Vagina (tissue), 2 donors: ENCODE results near the gene COL18A1. TPM values are rescaled to one million over a fixed set of nuclear protein-coding genes. Genes with fewer than 3 reads are reported as not detected.
A peak's percentile ranks its signal among the peaks of the same experiment; 100 is the strongest.
"Not testable (repeated sequence)": the region's sequence is repeated elsewhere in the genome, so short reads cannot be mapped to it uniquely, and the experiment has no call there.

Experiments used
- DNase-seq, 2 donors: peaks; one replicate each; pipeline ENCODE4 v3.0.0-alpha.2; 2017; ENCODE audit errors: extremely low spot score in 2 of 2
- H3K27ac ChIP-seq: fragments of 200-600 bp; sonication (generic); one replicate; pipeline ENCODE4 v1.5.1; 2019
- H3K27me3 ChIP-seq: fragments of 200-600 bp; sonication (generic); one replicate; pipeline ENCODE4 v1.5.1; 2019
- H3K36me3 ChIP-seq, 2 donors: fragments of 200-600 bp; sonication (generic); one replicate each; pipeline ENCODE4 v1.5.1; 2017 to 2019
- H3K4me1 ChIP-seq: fragments of 200-600 bp; sonication (generic); one replicate; pipeline ENCODE4 v1.5.1; 2019
- H3K4me3 ChIP-seq, 2 donors: fragments of 200-600 bp; sonication (generic); 1 replicate in 1 of 2; 2 replicates in 1 of 2; pipeline ENCODE4 v1.5.1; 2016 to 2019
- H3K9me3 ChIP-seq: fragments of 200-600 bp; sonication (generic); one replicate; pipeline ENCODE4 v1.5.1; 2019
- POLR2A ChIP-seq, 2 donors: fragments of 450-650 bp; IDR thresholded peaks; one replicate each; pipeline ENCODE4 v1.6.1; 2017; ENCODE audit warnings: antibody characterized with exemption in 2 of 2, mild to moderate bottlenecking in 2 of 2, moderate library complexity in 2 of 2
- POLR2AphosphoS5 ChIP-seq, 2 donors: sonication (generic); formaldehyde crosslinking; IDR thresholded peaks; one replicate each; pipeline ENCODE4 v1.9.0; 2017; ENCODE audit warnings: antibody characterized with exemption in 2 of 2, mild to moderate bottlenecking in 2 of 2, low read depth in 1 of 2; ENCODE audit not compliant: insufficient read depth in 1 of 2
- intact Hi-C: fragments of 100-400 bp; cut with DNase I; formaldehyde crosslinking; loops from one replicate; pipeline ENCODE4 v1.15.1; 2023
- total RNA-seq: library from RNA; depleted of rRNA; stranded (reverse); fragments of >200 nt; gene quantifications from one replicate; pipeline ENCODE4 v1.2.3, GENCODE V29; 2016
- TF ChIP-seq, protein P1 (sequence below), 3 experiments: fragments of 450-650 bp in 2 of 3; fragments of 200-600 bp in 1 of 3; sonication (generic) in 1 of 3; IDR thresholded peaks; one replicate each; pipeline ENCODE4 v1.5.1; 2017 to 2019; ENCODE audit warnings: antibody characterized with exemption in 3 of 3, mild to moderate bottlenecking in 2 of 3, moderate library complexity in 2 of 3

COL18A1 gene
- total RNA-seq, 1 donor from 2014 or later = 86.7 TPM

DNA sequence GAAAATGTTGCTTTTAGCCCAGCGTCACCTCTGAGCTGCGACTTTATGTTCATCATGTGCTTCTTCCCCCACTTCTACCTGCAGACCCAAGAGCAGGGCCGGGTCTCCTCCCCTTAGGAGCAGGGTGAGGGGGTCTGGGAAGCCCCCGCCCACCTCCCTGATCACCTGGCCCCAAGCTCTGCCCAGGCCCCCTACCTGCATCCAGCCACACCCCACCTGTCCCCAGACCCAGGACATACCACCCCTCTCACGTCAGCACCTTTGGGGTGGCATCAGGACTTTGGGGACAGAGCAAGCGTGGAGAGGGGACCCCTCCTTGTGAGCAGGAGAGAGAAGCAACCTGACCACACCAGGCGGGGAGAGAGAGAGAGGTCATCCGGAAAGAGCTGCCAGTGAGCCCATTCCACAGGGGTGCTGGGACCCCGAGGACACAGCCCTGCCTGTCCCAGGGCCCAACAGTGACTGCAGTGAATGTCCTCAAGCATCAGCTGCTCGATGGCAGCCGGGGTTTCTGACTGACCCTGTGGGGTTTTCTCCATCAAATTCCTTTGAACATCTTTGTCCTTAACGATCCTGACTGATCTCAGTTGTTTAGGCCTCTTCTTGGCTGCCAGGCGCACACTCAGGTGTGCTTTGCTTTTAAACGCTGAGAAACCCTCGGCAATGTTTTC is 42.8 kb upstream of the COL18A1 start:
- no peak for TF ChIP-seq POLR2A (IDR thresholded peaks at IDR 0.05)
- no peak for TF ChIP-seq POLR2AphosphoS5 (IDR thresholded peaks at IDR 0.05; ENCODE audit: insufficient read depth in 1 of 2, low read depth in 1 of 2)
- TF ChIP-seq, protein P1, sequence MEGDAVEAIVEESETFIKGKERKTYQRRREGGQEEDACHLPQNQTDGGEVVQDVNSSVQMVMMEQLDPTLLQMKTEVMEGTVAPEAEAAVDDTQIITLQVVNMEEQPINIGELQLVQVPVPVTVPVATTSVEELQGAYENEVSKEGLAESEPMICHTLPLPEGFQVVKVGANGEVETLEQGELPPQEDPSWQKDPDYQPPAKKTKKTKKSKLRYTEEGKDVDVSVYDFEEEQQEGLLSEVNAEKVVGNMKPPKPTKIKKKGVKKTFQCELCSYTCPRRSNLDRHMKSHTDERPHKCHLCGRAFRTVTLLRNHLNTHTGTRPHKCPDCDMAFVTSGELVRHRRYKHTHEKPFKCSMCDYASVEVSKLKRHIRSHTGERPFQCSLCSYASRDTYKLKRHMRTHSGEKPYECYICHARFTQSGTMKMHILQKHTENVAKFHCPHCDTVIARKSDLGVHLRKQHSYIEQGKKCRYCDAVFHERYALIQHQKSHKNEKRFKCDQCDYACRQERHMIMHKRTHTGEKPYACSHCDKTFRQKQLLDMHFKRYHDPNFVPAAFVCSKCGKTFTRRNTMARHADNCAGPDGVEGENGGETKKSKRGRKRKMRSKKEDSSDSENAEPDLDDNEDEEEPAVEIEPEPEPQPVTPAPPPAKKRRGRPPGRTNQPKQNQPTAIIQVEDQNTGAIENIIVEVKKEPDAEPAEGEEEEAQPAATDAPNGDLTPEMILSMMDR (IDR thresholded peaks at IDR 0.05) = no peak
- Histone ChIP-seq H3K36me3 (no peaks in the 10 kb centered on the region), H3K4me3 (no peak overlapping the region), H3K27me3 (no peaks in the 10 kb centered on the region), H3K27ac (peak overlapping the region; percentile 98), H3K4me1 (peaks cover 58% of the 10 kb centered on the region), H3K9me3 (no peaks in the 10 kb centered on the region)
- DNase-seq = no peak
- intact Hi-C loops = no loop called here

DNA sequence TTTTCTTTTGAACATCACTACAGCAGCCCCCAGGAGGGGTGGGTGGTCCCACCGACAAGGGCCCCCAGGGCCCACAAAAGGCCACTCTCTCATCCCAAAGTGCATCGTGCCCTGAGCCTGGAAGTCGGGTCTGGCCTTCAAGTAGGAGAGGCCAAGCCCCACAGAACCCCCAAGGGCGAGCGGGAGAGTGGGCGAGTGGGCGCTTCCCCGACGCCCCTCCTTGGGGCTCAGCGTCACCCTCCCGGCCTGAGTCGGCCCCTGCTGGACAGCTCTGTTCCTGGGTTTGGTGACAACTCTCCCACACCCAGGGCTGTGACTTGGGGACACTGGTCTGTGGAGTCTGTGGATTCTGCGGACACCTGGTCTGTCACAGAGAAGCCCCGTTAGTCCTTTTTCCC is 42.2 kb upstream of the COL18A1 start:
- intact Hi-C loops = no loop called here
- TF ChIP-seq POLR2AphosphoS5 (IDR thresholded peaks at IDR 0.05; ENCODE audit: insufficient read depth in 1 of 2, low read depth in 1 of 2) = no peak
- TF ChIP-seq, protein P1 (IDR thresholded peaks at IDR 0.05) = no peak
- TF ChIP-seq POLR2A (IDR thresholded peaks at IDR 0.05) = no peak
- no peak overlapping the region for H3K4me3 ChIP-seq
- no peaks in the 10 kb centered on the region for H3K36me3 ChIP-seq
- no peaks in the 10 kb centered on the region for H3K27me3 ChIP-seq
- H3K9me3 ChIP-seq = no peaks in the 10 kb centered on the region
- H3K27ac ChIP-seq = peak overlapping the region; percentile 98
- peaks cover 58% of the 10 kb centered on the region for H3K4me1 ChIP-seq
- no peak for DNase-seq

DNA sequence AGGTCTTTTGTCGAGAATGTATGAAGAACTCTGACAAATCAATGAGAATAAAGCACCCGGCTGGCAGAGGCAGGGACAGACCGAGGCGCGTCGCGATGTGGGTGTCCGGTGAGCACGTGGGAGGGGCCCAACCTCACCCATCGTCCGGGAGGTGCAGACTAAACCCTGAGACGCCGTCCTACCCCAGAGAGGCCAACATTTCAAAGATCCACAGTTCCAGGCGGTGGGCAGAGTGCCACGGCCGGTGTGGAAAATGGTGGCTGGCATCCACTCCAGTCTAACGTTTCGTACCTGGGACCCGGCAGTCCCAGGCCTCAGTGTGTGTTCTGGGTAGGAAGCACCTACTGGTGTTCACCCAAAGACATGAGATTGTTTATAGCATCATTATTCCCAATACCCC is 41.7 kb upstream of the COL18A1 start:
- H3K36me3 ChIP-seq, H3K9me3 ChIP-seq, DNase-seq, H3K4me3 ChIP-seq, intact Hi-C loops, H3K27me3 ChIP-seq: not testable (repeated sequence)
- H3K4me1 ChIP-seq = peaks cover 57% of the 10 kb centered on the region
- H3K27ac ChIP-seq = peak overlapping the region; percentile 98

DNA sequence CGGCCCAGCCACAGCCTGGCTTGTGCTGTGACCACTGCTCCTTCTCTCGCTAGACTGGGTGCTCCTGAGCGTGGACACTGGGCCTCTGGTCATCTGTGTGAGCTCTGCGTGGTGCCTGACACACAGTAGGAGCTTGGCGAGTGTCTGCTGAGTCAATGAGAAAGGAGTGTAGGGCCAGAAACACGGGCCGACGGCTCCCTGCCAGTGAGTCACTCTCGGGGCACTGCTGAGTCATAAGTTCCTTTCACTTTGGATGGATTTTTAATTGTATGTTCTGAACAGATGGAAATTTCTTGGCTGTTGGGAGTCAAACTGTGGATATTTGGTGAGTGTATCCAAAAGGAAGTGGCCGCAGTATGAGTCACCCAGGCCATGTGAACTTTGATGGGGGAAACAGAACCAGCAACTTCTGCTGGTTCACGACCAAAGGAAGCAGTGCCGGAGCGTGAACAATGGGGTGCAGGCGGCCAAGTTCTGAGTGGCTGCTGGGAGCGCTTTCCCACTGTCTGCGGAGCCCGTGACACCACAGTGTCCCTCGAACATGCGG is 41.0 kb upstream of the COL18A1 start:
- no peaks in the 10 kb centered on the region for H3K9me3 ChIP-seq
- peak; percentile 88 to 99 for TF ChIP-seq POLR2AphosphoS5 (IDR thresholded peaks at IDR 0.05; ENCODE audit: insufficient read depth in 1 of 2, low read depth in 1 of 2)
- no peak for TF ChIP-seq POLR2A (IDR thresholded peaks at IDR 0.05)
- intact Hi-C loops = no loop called here
- no peaks in the 10 kb centered on the region for H3K36me3 ChIP-seq
- DNase-seq = peak in 1 of 2 donors; percentile 97
- no peaks in the 10 kb centered on the region for H3K27me3 ChIP-seq
- H3K27ac ChIP-seq = peak overlapping the region; percentile 98
- H3K4me1 ChIP-seq = peaks cover 51% of the 10 kb centered on the region
- H3K4me3 ChIP-seq = peak overlapping the region; percentile 6 to 9

DNA sequence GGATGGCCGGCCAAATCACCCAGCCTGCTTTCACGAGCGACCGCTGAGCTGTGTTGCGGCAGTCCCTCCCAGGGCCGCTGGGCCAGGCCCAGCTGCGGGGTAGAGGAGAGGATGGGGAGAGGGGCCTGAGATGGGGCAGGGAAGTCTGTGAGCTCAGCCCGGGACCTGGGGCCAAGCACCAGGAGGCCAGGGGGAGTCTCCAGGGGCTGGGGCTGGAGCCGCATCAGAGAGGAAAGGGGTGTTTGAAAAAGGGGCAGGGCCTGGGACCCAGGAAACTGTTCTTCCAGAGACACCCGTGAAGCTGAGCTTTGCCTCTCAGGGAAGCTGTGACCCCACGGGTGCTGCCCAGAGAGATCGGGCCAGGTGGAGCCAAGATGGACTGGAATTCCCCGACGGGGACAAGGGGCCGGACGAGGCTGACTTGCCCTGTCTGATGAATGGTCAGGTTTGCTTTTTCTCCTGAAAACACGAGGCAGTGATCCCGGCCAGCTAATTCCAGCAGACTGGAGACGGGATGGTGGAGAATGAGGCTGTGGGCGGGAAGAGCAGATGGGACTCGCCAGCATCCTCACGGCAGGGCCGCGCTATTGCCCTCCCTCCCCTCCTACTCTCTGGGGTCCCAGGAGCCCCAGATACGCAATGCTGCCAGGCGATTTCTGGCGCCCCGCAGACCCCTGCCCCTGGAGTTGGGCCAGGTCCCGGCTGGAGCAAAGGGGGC is 40.3 kb upstream of the COL18A1 start:
- no peak for DNase-seq
- peak overlapping the region; percentile 6 to 9 for H3K4me3 ChIP-seq
- H3K36me3 ChIP-seq = no peaks in the 10 kb centered on the region
- TF ChIP-seq, protein P1 (IDR thresholded peaks at IDR 0.05) = no peak
- TF ChIP-seq POLR2AphosphoS5 (IDR thresholded peaks at IDR 0.05; ENCODE audit: insufficient read depth in 1 of 2, low read depth in 1 of 2) (no peak), POLR2A (IDR thresholded peaks at IDR 0.05) (no peak)
- peaks cover 51% of the 10 kb centered on the region for H3K4me1 ChIP-seq
- no peaks in the 10 kb centered on the region for H3K27me3 ChIP-seq
- intact Hi-C loops = no loop called here
- no peaks in the 10 kb centered on the region for H3K9me3 ChIP-seq
- peak overlapping the region; percentile 98 for H3K27ac ChIP-seq

DNA sequence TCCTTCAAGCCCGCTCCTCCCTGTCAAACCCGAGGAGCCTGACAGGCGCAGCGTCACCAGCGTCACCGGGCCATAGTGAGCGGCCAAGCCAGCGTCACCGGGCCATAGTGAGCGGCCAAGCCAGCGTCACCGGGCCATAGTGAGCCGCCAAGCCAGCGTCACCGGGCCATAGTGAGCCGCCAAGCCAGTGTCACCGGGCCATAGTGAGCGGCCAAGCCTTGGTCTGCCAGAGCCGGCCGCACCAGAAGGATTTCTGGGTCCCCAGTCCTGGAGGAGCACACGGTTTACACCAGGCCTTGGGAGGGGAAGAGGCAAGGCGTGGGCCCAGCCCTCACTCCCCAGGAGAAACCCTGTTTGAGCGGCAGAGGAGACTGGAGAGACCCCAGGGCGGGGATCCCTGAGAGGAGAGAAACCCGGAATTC is 39.8 kb upstream of the COL18A1 start:
- no peaks in the 10 kb centered on the region for H3K36me3 ChIP-seq
- no peaks in the 10 kb centered on the region for H3K9me3 ChIP-seq
- DNase-seq = no peak
- intact Hi-C loops = no loop called here
- peak overlapping the region; percentile 98 for H3K27ac ChIP-seq
- TF ChIP-seq POLR2AphosphoS5 (IDR thresholded peaks at IDR 0.05; ENCODE audit: insufficient read depth in 1 of 2, low read depth in 1 of 2) (no peak), POLR2A (IDR thresholded peaks at IDR 0.05) (no peak)
- TF ChIP-seq, protein P1 (IDR thresholded peaks at IDR 0.05) = no peak
- no peak overlapping the region for H3K4me3 ChIP-seq
- peaks cover 51% of the 10 kb centered on the region for H3K4me1 ChIP-seq
- H3K27me3 ChIP-seq = no peaks in the 10 kb centered on the region
